NCI-H774 (cell line): ENCODE data around the gene KDM4B.

ENCODE experiments used
- DNase-seq: peaks from one replicate; lab custom pipeline; 2025; lab: John Stamatoyannopoulos, UW

Gene KDM4B

GRCh38 chr19:5086725-5087439 is 118.0 kb downstream of the KDM4B start:
- DNase-seq, result no peak

DNA sequence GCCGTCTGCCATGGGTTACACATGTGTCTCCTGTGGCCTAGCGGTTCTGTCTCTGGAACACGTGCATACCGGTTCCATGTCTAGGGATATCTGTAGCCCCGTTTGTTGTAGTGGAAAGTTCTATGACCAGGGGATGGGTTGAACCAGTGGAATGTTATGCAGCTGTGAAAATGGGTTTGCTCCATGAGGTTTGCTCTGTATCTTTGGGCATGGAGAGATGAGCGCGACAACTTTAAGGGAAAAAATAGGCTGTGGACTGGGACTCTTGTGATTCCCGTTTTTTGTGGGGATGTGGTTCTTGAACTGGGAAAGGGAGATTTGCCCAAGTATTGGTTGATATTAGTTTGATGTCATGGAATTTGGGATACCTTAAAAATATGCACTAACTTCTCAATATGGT is 120.4 kb downstream of the KDM4B start:
- no peak for DNase-seq

DNA sequence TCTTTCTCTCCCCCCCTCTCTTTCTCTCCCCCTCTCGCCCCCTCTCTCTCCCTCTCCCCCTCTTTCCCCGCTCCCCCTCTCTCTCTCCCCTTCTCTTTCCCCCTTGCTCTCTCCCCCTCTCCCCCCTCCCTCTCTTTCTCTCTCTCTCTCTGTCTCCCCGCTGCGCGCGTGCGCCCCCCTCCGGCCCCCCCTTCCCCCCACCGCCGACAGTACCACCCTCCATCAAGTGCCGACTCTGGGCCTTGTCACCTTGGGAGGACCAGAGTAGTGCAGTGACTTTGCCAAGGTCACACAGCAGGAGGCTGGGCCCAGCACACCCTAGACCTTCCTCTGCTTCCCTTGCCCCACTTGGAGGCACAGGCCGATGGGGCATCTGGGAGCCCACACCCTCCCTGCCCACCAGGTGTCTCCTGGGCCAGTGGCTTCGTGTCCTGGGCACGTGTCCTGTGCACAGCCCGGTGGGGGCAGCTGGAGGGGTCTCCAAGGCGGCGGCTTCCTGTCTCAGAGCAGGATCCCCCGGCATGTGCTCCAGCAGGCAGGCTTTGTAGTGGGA is 121.6 kb downstream of the KDM4B start:
- no peak for DNase-seq

DNA sequence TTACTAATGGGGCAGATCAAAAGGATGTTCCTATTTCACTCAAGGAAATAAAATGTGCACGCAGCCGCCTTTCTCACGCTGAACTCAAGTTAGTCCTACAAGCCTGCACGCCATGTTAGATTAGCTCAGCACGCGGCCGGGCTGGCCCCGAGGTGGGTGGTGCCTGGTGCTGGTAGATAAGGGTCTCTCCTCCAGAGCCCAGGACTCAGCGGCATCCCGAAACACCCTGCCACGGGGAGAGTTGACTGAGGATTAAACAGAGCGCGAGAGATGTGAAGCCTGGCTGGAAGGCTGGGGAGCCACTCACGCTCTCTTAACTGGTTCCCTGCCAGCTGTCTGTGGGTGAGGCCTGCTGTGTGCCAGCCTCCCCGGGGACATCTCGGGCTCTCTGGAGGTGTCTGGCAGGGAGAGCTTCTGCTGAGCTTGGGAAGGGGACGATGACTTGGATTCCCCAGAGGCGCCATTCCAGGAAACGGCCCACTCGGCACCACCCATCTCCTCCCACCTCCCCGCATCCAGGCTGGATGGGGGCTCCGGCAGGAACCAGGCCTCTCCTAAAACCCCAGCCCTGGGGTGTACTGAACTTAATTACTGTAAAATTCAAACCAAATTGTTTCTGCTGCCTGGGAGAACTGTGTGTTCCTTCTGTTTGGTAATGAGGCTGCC is 122.2 kb downstream of the KDM4B start:
- DNase-seq, result no peak

GRCh38 chr19:5091684-5092480 is 123.0 kb downstream of the KDM4B start:
- DNase-seq, result no peak

DNA sequence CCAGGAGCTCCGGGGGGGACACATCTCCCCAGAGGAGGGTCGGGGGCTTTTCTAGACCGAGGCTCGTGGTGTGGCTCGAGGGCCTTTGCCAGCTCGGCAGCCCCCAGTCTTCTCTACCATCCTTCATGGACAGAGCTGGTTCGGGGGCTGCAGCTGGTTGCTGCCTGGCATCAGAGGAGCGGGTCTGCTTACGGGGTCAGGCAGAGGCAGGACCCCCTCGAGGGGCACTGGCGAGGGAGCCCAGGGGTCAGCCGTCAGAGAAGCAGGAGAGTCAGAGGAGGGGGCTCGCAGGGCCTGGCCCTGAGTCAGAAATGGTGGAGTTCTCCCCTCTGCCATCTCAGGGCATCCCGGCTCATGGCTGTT is 123.5 kb downstream of the KDM4B start:
- no peak for DNase-seq

DNA sequence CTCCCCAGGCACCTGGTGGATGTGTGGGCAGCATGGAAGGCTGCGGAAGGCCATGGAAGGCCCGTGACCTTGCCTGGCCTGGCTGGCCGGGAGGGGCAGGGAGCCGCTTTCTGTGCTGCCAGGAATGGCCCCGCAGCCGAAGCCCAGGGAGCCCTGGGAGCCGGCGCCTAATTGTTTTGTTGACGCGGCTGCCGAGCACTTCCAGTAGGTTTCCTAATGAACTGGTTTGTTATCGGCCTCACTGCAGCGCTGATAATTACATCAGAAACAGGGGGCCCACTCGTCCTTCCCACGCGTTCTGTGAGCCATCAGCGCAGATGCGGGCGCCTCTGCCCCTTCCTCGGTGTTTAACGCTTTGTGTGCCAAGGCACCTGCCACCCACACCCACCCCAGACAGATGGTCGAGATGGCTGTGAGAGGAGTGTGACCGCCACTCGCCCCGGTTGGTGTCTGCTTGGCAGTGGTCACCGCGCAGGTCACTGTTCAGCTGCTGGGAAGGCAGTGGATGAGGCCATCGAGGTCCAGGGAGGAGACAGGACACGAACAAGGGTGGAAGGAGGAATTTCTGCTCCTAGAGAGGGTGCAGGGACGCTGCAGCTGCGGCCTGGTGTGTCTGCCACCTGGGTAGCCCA is 124.5 kb downstream of the KDM4B start:
- DNase-seq, result no peak

- DNase-seq, result no peak
Measured at GRCh38 chr19:5093948-5094718, 125.2 kb downstream of the KDM4B start.

DNA sequence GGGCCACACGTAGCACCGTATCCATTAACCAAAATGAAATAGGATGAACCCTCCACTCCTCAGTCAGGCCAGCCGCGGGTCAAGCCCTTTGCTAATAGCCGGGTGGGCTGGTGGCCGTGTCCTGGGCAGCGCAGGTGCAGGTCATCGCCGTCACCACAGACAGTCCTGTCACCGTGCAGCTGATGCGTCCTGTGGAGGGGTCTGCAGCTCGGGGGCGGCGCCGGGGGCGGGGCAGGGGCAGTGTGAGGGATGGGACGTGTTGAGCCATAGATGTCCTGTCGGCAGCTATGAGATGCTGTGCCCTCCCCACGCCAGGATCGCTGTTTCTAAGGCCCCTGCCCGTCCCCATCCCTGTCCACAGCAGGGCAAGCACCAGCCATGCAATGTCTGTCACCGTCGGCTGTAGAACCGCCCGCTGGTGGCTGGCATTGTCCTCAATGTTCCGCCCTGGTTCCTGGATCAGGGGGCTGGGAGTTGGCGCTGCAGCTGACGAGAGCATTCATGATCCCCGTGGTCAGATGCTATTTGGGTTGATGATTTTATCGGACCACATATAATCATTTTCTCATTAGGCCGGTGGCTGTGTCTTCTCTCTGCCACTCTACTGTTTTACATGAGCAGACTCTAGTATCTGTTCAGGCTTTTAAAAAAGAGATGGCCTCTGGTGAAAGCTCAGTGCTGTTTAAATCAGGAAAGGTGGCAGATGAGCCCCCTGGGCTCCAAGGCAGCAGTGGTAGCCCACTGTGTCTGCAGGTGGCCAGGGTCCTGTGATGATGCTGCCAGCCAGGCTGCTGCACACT is 126.1 kb downstream of the KDM4B start:
- no peak for DNase-seq

DNA sequence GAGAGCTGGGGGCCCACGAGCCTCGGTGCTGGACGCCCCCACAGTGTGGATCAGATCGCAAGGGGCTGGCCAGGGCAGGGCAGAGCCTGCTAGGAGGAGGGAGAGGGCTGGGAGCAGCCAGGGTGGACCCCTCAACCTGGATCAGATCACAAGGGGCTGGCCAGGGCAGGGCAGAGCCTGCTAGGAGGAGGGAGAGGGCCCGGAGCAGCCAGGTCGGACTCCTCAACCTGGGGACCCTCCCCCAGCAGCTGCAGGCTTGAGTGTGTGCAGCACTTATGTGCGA is 126.6 kb downstream of the KDM4B start:
- no peak for DNase-seq

DNA sequence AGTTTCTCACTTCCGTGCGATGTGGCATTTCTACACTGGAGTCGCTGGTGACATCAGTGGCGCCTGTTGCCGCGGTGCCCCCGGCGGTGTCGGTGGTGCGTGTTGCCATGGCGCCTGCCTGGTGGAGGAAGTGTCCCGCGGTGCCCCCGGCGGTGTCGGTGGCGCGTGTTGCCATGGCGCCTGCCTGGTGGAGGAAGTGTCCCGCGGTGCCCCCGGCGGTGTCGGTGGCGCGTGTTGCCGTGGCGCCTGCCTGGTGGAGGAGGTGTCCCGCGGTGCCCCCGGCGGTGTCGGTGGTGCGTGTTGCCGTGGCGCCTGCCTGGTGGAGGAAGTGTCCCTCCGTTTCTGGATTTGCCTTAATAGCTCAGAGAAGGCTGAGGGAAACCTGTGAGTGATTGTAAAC is 127.6 kb downstream of the KDM4B start:
- no peak for DNase-seq

GRCh38 chr19:5097331-5097930 is 128.5 kb downstream of the KDM4B start:
- DNase-seq, result no peak

- no peak for DNase-seq
Measured at GRCh38 chr19:5097959-5098623, 129.2 kb downstream of the KDM4B start.

- no peak for DNase-seq
Measured at GRCh38 chr19:5098646-5099045, 129.7 kb downstream of the KDM4B start.

DNA sequence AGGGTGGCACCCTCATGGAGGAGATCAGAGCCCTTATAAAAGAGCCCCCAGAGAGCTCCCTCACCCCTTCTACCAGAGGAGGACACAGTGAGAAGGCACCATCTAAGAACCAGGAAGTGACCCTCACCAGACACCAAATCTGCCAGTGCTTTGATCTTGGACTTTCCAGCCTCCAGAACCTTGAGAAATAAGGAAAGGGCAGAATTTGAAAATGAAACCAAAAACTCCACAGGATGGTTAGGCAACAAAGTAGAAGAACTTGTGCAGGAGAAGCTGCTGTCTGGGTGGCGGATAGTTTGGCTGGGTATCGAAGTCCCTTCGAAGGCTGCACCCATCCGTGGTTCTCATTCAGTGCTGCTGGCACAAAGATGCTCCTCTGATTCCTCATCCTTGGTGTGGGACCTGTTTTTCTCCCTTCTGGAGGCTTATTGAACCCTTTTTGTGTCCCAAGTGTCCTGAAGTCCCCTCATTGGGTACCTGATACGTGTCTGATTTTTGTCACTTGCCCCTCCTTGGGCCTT is 130.8 kb downstream of the KDM4B start:
- DNase-seq, result no peak

DNA sequence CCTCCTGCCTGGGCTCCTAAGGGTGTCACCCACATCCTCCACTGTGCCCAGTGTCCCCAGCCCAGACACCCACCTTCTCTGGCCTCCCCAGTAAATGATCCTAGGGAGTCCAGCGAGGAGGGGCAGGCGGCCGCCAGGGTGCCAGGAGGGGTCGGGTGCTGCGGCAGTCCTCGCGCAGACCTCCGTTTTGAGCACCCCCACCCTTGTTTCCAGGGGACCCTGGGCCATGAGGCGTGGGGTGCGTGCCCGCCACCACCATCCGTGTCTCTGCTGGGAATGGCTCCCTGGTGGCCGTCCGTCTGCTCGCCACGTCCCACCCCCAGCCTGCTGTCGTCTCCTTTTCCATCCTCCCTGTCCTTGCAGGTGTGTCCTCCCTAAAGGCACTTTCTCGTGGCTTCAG is 133.0 kb downstream of the KDM4B start:
- DNase-seq, result no peak

DNA sequence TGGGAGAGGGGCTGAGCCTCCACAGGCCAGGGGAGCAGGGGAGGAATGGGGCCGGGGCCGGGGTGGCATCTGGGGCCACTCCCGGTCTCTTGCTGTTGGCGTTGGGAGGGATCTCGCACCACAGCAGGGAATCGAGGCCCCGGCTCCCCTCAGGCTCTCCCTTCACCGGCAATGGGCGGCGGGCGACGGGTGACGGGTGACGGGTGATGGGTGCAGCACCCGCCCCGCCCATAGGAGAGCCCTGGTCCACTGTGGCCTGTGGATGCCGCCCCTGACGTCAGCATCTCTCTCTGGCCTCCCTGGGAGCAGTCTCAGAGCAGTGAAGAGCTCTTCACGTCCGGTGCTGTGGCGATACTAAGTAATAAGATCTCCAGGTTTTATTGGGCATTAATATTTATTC is 133.6 kb downstream of the KDM4B start:
- DNase-seq, result no peak

GRCh38 chr19:5103061-5103701 is 134.3 kb downstream of the KDM4B start:
- no peak for DNase-seq

DNA sequence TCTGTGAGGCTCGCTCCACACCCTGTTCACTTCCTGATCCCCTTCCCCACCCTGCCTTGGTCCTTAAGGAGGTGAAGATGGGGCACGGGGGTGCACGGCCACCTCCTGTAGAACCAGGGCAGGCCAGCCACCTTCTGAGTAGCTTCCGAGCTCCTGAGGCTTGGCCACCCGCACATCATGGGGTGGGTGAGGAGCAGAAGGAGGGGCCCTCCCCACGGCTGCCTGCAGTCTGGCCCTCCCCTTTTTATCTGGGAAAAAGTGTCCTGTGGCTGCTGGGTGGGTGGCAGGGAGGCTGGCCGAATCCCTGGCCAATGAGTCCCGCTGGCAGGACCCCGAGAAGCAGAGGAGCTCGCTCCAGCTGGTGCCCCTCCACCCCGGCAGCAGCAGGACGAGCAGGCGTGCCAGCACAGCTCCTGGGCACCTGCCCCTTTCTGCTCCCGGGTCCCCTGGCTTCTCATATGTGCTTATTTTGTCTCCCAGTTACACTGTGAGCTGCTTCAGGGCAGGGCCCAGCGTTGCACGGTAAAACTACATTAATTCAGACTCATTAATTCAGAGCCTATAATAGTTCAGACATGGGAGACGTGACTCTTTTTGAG is 135.0 kb downstream of the KDM4B start:
- DNase-seq, result no peak
